ENCODE results near the gene LPCAT3.
"Not testable (repeated sequence)": the region's sequence is repeated elsewhere in the genome, so short reads cannot be mapped to it uniquely, and the experiment has no call there.

The LPCAT3 gene

GRCh38 chr12:7018350-7019042 lies at the start of gene LPCAT3:
Gene LPCAT3 (minus strand): TSS chr12:7018476. CDS start chr12:7018424, 52 bp downstream.
- DNase-seq, result peak; percentile 90

- DNase-seq, result no peak
These were observed 48.8 kb upstream of the LPCAT3 start for GRCh38 chr12:7067096-7067495.

GRCh38 chr12:7066596-7066995 lies 48.3 kb upstream of the LPCAT3 start:
- no peak for DNase-seq

- DNase-seq, result no peak
These were observed 46.9 kb upstream of the LPCAT3 start for GRCh38 chr12:7065073-7065623.

GRCh38 chr12:7064516-7064915 lies 46.2 kb upstream of the LPCAT3 start:
- no peak for DNase-seq

GRCh38 chr12:7061596-7061995 lies 43.3 kb upstream of the LPCAT3 start:
- no peak for DNase-seq

GRCh38 chr12:7061138-7061537 lies 42.9 kb upstream of the LPCAT3 start:
- DNase-seq, result no peak

GRCh38 chr12:7060353-7060954 lies 42.2 kb upstream of the LPCAT3 start, which contains the start of gene C1S:
Gene C1S (plus strand): TSS chr12:7060718. CDS start chr12:7061913, 1,195 bp downstream.
- DNase-seq, result no peak

GRCh38 chr12:7059780-7060179 lies 41.5 kb upstream of the LPCAT3 start:
- no peak for DNase-seq

GRCh38 chr12:7058850-7059395 lies 40.6 kb upstream of the LPCAT3 start:
- DNase-seq, result no peak

GRCh38 chr12:7058163-7058845 lies 40.0 kb upstream of the LPCAT3 start:
- DNase-seq, result peak; percentile 80

- DNase-seq, result not testable (repeated sequence)
These were observed 37.5 kb upstream of the LPCAT3 start for GRCh38 chr12:7055736-7056135.

- no peak for DNase-seq
These were observed 36.6 kb upstream of the LPCAT3 start for GRCh38 chr12:7054925-7055324.

GRCh38 chr12:7049973-7050372 lies 31.7 kb upstream of the LPCAT3 start:
- DNase-seq, result not testable (repeated sequence)

GRCh38 chr12:7049445-7049951 lies 31.2 kb upstream of the LPCAT3 start:
- not testable (repeated sequence) for DNase-seq

- DNase-seq, result peak; percentile 50
These were observed 29.0 kb upstream of the LPCAT3 start for GRCh38 chr12:7047306-7047705.

GRCh38 chr12:7046383-7047105 lies 28.3 kb upstream of the LPCAT3 start:
- no peak for DNase-seq

GRCh38 chr12:7045913-7046312 lies 27.6 kb upstream of the LPCAT3 start:
- no peak for DNase-seq

- DNase-seq, result peak; percentile 35
These were observed 24.6 kb upstream of the LPCAT3 start for GRCh38 chr12:7042842-7043241.

- DNase-seq, result no peak
These were observed 21.1 kb upstream of the LPCAT3 start for GRCh38 chr12:7039403-7039802.

- DNase-seq, result no peak
These were observed 20.3 kb upstream of the LPCAT3 start for GRCh38 chr12:7038591-7038990.

GRCh38 chr12:7037411-7037810 lies 19.1 kb upstream of the LPCAT3 start:
- DNase-seq, result not testable (repeated sequence)
